CD4-positive, alpha-beta T cell treated with Interleukin-2 at 100 ng/mL for 4 hours (primary cell): ENCODE results near the gene HCN3.
"Not testable (repeated sequence)": the region's sequence is repeated elsewhere in the genome, so short reads cannot be mapped to it uniquely, and the experiment has no call there.

Source experiments
- DNase-seq: peaks from one replicate; pipeline ENCODE4 v3.0.0-alpha.2; 2020; ENCODE audit warnings: low spot score

HCN3 gene

GRCh38 chr1:155277070-155277901 is at the start of gene HCN3:
Gene HCN3 (plus strand): TSS chr1:155277463. CDS start chr1:155277591, 128 bp downstream.
- DNase-seq: peak; percentile 95

GRCh38 chr1:155228096-155228427 is 49.2 kb upstream of the HCN3 start:
- no peak for DNase-seq

GRCh38 chr1:155231302-155231701 is 46.0 kb upstream of the HCN3 start:
- DNase-seq: not testable (repeated sequence)

- DNase-seq: not testable (repeated sequence)
Observed at GRCh38 chr1:155232001-155232978, 45.0 kb upstream of the HCN3 start.

- DNase-seq: not testable (repeated sequence)
Observed at GRCh38 chr1:155233502-155233901, 43.8 kb upstream of the HCN3 start.

GRCh38 chr1:155235375-155235774 is 41.9 kb upstream of the HCN3 start:
- DNase-seq: not testable (repeated sequence)

GRCh38 chr1:155236451-155236850 is 40.8 kb upstream of the HCN3 start:
- no peak for DNase-seq

GRCh38 chr1:155241069-155241679 is 36.1 kb upstream of the HCN3 start:
- DNase-seq: peak; percentile 82

- DNase-seq: no peak
Observed at GRCh38 chr1:155241841-155242264, 35.4 kb upstream of the HCN3 start.

GRCh38 chr1:155242805-155243358 is 34.4 kb upstream of the HCN3 start:
- no peak for DNase-seq

GRCh38 chr1:155244368-155245162 is 32.7 kb upstream of the HCN3 start:
- DNase-seq: peak; percentile 97

GRCh38 chr1:155245163-155245524 is 32.1 kb upstream of the HCN3 start:
- DNase-seq: no peak

GRCh38 chr1:155246796-155247195 is 30.5 kb upstream of the HCN3 start:
- DNase-seq: not testable (repeated sequence)

GRCh38 chr1:155247667-155248553 is 29.4 kb upstream of the HCN3 start:
- DNase-seq: no peak

- no peak for DNase-seq
Observed at GRCh38 chr1:155250246-155250632, 27.0 kb upstream of the HCN3 start.

- peak; percentile 96 for DNase-seq
Observed at GRCh38 chr1:155250633-155251449, 26.4 kb upstream of the HCN3 start.

GRCh38 chr1:155251566-155251965 is 25.7 kb upstream of the HCN3 start:
- DNase-seq: no peak

- DNase-seq: no peak
Observed at GRCh38 chr1:155253208-155253607, 24.1 kb upstream of the HCN3 start.

- DNase-seq: no peak
Observed at GRCh38 chr1:155253797-155254196, 23.5 kb upstream of the HCN3 start.
